ENCODE data around the gene SLC35B2.

The SLC35B2 gene

GRCh38 chr6:44266347-44266746 is 9.0 kb upstream of the SLC35B2 start:
- no peak for DNase-seq

DNA sequence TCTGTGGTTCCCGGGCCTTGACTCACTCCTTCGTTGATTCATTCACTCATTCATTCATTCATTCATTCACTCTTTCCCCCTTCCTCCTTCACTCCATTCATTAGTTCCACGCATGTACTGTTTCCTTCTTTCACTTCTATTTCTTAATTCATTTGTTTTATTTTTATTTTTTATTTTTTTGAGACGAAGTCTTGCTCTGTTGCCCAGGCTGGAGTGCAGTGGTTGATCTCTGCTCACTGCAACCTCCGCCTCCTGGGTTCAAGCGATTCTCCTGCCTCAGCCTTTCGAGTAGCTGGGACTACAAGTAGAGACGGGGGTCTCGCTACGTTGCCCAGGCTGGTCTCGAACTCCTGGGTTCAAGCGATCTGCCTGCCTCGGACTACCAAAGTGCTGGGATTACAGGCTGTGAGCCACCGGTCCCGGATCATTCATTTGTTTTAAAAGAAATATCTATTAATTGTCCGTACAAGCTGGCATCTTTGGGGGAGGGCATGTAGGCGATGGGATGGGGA is 8.4 kb upstream of the SLC35B2 start:
- no peak for DNase-seq

DNA sequence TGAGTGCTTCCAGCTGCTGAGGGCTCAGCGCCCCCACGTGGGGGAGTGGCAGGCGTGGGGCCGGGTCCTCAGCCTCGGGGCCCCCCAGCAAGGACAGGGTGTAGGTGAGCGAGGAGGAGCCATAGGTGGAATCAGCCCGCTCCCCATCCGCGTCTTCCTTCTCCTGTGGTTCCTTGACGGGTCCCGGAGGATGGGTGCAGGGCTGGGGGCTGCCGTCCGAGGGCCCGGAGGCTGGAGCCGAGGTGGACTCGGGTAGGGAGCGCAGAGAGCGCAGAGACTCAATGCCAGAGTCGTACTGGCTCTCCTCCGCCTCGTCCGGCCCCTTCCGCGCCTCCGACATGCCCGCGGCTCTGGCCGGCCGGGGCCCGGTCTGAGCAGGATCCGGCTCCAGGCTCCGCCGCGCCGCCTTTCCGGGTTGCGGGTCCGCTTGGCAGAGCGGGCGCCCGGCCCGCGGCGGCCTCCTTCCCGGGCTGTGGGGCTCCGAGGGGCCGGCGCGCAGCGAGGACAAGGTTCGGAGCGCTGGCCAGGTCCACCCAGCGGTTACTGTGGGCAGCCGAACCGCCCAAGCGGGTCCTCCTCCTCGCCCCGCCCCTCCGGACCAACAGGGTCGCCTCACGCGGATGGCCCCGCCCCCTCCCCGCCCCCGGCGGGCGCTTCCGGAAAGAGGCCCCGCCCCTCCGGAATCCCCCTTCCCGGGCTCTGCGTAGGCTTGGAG is 7.8 kb upstream of the SLC35B2 start, which contains the start of gene NFKBIE:
TSS of gene NFKBIE (minus strand) at position 545 of the 715 bp plus-strand sequence. CDS start at position 340, 205 bp downstream.
- peak; percentile 97 for DNase-seq

DNA sequence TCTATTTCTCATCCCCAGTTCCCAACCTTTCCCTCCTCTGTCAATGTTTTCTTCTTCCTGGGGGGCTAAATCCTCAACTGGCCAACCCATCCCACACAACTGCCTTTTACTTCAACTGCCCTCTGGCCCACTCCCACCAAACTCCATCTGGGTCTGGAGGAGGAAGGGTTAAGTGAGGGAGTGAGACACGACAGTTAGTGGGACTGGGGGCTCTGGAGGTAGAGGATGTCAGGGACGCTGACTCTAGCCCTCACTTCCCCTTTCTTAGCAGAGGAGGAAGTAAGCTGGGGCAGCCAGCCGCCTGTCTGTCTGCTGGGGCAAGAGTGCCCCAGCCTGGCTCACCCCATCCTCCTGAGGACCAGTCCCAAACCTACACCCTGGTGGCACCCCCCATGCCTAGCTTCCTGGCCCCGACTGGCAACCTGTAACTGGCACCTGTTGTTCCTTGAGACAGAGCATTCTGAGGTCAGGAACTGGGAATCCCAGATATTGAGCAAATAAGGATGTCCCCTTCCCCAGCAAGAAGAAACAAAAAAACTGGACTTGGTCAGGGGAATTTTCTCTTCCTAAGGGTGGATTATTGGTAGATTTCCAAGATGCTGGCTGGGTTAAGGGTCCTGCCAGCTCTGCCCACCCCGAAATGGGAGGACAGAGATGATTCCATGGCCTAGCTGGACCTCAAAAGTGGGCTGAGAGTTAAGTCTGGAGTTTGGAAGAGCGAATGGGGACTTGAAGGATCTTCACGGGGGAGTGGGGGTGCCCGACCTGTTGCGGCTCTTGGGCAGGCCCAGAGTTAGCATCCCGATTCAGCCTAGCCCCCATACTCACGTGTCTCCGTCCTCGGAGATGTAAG is 7.1 kb upstream of the SLC35B2 start:
- DNase-seq = peak; percentile 62

GRCh38 chr6:44263354-44264100 is 6.2 kb upstream of the SLC35B2 start:
- DNase-seq = peak; percentile 76

DNA sequence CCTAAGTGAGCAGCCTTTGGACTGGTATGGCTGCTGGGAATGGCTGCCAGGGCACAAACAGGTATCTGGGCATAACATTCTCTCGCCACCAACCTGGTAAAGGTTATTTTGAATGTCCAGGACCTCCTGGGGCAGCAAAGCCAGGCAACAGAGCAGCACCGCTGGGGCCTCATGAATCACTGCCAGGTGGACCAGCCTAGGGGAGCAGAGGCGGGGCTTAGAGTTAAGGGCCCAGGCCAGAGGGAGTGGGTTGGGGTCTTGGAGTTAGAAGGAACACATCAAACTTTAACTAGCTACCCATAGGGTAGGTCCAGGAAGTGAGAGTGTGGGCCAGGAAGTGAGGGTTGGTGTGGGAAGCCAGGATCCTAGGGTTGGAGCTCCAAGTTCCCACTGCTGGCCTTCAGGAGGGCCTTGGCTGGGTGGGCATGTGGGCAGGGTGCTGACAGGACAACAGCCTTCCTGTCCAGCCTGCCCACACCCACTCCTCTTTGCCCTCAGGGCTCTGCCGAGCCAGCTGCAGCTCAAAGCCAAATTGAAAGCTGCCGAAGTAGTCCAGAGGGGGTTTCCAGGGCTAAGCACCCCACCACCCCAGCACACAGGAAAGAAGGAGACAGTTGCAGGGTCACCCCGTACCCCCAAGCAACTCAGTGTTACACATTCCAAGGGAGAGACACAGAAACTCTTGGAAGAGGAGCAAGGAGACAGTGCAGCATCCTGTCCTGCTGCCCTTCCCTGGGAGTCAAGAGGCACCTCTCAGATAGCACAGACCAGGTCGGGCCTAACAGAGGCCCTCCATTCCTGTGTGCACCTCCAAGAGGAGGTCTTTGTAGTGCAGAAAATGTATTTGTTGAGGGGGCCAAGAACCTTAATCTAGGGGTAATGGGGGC is 5.4 kb upstream of the SLC35B2 start:
- no peak for DNase-seq

GRCh38 chr6:44261581-44261980 is 4.3 kb upstream of the SLC35B2 start:
- no peak for DNase-seq

GRCh38 chr6:44260451-44261297 is 3.3 kb upstream of the SLC35B2 start:
- no peak for DNase-seq

- DNase-seq = no peak
Observed at GRCh38 chr6:44260011-44260410, 2.7 kb upstream of the SLC35B2 start.

- DNase-seq = no peak
Observed at GRCh38 chr6:44258921-44259320, 1.6 kb upstream of the SLC35B2 start.

GRCh38 chr6:44258325-44258863 is 1.1 kb upstream of the SLC35B2 start:
- DNase-seq = no peak

DNA sequence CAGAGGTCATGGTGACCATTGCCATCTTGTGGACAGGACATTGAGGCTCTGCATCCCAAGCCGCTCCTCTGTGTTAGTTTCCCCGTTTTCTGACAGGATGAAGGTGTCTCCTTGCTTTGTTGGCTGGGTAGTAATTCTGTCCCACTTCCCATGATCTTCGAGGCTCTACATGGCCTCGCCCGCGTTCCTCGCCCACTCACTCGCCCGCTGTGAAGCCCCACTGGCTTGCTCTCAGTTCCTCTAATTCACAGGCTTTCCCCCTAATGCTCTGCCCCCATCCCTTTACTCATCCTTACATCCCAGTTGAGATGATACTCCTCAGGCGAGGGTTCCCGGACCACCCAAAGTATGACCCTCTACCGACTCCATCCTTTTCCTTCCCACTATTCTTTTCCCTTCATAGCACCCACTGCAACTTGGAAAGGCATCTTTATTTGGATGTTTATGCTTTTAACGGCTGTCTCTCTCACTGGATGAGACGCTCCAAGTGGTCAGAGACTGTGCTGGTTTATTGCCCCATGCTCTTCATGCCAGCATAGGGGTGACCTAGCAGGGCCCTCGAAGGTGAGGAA is 511 bp upstream of the SLC35B2 start:
- no peak for DNase-seq

DNA sequence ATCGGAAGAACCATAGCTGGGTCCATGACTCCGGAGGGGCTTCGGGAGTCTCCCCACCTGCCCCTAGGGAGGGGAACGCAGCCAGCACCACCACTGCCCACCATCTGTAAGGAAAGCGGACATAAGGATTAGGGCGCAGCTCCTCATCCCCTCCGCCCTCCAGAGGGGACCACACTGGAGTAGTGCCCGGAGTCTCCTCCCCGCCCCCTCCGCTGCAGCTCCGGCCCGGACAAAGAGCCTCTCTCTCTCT is 628 bp downstream of the SLC35B2 start:
- DNase-seq = peak; percentile 52

GRCh38 chr6:44255871-44256774 is 1.2 kb downstream of the SLC35B2 start:
- peak; percentile 55 for DNase-seq

GRCh38 chr6:44255105-44255808 is 2.1 kb downstream of the SLC35B2 start:
- peak; percentile 56 for DNase-seq

- no peak for DNase-seq
Observed at GRCh38 chr6:44254191-44255104, 2.9 kb downstream of the SLC35B2 start.

GRCh38 chr6:44253307-44254101 is 3.8 kb downstream of the SLC35B2 start:
- DNase-seq = peak; percentile 71
